ENCODE results near the gene FOXP1. TPM values are rescaled to one million over a fixed set of nuclear protein-coding genes. Genes with fewer than 3 reads are reported as not detected.

Gene FOXP1
- total and polyA plus RNA-seq, 2 of the 13 experiments (the other 11 are each of a cell fraction or from before 2014, with no cell fraction given) = 40.4 to 59.0 TPM

- no peak for TF ChIP-seq ZNF615 (CRISPR knock-in tag; IDR thresholded peaks at IDR 0.05; ENCODE audit: borderline replicate concordance)
- no peak for TF ChIP-seq ZNF660 (CRISPR knock-in tag; IDR thresholded peaks at IDR 0.05; ENCODE audit: borderline replicate concordance, low read depth)
- no peak for TF ChIP-seq ZNF280B (CRISPR knock-in tag; IDR thresholded peaks at IDR 0.05; ENCODE audit: borderline replicate concordance)
- TF ChIP-seq ZNF850 (CRISPR knock-in tag; conservative IDR thresholded peaks at IDR 0.05) = no peak
- no peak for TF ChIP-seq ZFX (CRISPR knock-in tag; IDR thresholded peaks at IDR 0.05; ENCODE audit: low read depth)
- no peak for TF ChIP-seq CAMTA2 (CRISPR knock-in tag; IDR thresholded peaks at IDR 0.05; ENCODE audit: borderline replicate concordance)
- TF ChIP-seq, protein P1, sequence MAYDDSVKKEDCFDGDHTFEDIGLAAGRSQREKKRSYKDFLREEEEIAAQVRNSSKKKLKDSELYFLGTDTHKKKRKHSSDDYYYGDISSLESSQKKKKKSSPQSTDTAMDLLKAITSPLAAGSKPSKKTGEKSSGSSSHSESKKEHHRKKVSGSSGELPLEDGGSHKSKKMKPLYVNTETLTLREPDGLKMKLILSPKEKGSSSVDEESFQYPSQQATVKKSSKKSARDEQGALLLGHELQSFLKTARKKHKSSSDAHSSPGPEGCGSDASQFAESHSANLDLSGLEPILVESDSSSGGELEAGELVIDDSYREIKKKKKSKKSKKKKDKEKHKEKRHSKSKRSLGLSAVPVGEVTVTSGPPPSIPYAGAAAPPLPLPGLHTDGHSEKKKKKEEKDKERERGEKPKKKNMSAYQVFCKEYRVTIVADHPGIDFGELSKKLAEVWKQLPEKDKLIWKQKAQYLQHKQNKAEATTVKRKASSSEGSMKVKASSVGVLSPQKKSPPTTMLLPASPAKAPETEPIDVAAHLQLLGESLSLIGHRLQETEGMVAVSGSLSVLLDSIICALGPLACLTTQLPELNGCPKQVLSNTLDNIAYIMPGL (CRISPR knock-in tag; IDR thresholded peaks at IDR 0.05; ENCODE audit: borderline replicate concordance in 1 of 2, low read depth in 1 of 2) = peak in 1 of 2 experiments; percentile 44; a peak in 1 of 4 replicates
- TF ChIP-seq, protein P2, sequence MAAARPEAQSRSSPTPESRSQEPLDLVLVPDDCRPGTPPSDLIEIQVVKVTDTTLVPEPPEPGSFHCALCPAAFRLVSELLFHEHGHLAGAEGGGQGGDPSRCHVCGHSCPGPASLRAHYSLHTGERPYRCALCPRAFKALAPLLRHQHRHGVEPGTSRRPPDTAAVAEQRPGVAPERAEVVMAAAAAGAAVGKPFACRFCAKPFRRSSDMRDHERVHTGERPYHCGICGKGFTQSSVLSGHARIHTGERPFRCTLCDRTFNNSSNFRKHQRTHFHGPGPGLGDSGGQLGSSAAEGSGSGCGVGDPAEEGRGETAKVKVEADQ (CRISPR knock-in tag; IDR thresholded peaks at IDR 0.05; ENCODE audit: borderline replicate concordance) = no peak
- no peak for TF ChIP-seq ZFP62 (CRISPR knock-in tag; IDR thresholded peaks at IDR 0.05)
- no peak for TF ChIP-seq ELF1 (CRISPR knock-in tag; IDR thresholded peaks at IDR 0.05)
- TF ChIP-seq, protein P3, sequence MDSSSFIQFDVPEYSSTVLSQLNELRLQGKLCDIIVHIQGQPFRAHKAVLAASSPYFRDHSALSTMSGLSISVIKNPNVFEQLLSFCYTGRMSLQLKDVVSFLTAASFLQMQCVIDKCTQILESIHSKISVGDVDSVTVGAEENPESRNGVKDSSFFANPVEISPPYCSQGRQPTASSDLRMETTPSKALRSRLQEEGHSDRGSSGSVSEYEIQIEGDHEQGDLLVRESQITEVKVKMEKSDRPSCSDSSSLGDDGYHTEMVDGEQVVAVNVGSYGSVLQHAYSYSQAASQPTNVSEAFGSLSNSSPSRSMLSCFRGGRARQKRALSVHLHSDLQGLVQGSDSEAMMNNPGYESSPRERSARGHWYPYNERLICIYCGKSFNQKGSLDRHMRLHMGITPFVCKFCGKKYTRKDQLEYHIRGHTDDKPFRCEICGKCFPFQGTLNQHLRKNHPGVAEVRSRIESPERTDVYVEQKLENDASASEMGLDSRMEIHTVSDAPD (CRISPR knock-in tag; IDR thresholded peaks at IDR 0.05) = no peak
- no peak for TF ChIP-seq ZMYM2 (CRISPR knock-in tag; IDR thresholded peaks at IDR 0.05)
- TF ChIP-seq, protein P4, sequence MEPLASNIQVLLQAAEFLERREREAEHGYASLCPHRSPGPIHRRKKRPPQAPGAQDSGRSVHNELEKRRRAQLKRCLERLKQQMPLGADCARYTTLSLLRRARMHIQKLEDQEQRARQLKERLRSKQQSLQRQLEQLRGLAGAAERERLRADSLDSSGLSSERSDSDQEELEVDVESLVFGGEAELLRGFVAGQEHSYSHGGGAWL (CRISPR knock-in tag; IDR thresholded peaks at IDR 0.05) = no peak
- no peak for TF ChIP-seq MTF2 (CRISPR knock-in tag; IDR thresholded peaks at IDR 0.05; ENCODE audit: borderline replicate concordance)
- no peak for TF ChIP-seq ZNF205 (CRISPR knock-in tag; IDR thresholded peaks at IDR 0.05)
- TF ChIP-seq KDM3A (CRISPR knock-in tag; IDR thresholded peaks at IDR 0.05; ENCODE audit: low read depth) = no peak
- no peak for TF ChIP-seq ZBTB37 (CRISPR knock-in tag; IDR thresholded peaks at IDR 0.05)
- TF ChIP-seq PHF8 (CRISPR knock-in tag; IDR thresholded peaks at IDR 0.05) = no peak
- no peak for TF ChIP-seq ZFP36L2 (CRISPR knock-in tag; IDR thresholded peaks at IDR 0.05)
- TF ChIP-seq, protein P5, sequence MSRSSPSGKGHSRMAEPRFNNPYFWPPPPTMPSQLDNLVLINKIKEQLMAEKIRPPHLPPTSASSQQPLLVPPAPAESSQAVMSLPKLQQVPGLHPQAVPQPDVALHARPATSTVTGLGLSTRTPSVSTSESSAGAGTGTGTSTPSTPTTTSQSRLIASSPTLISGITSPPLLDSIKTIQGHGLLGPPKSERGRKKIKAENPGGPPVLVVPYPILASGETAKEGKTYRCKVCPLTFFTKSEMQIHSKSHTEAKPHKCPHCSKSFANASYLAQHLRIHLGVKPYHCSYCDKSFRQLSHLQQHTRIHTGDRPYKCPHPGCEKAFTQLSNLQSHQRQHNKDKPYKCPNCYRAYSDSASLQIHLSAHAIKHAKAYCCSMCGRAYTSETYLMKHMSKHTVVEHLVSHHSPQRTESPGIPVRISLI (CRISPR knock-in tag; IDR thresholded peaks at IDR 0.05; ENCODE audit: borderline replicate concordance) = peak; percentile 61; the same call in 1 of the 2 replicates
- no peak for TF ChIP-seq GPN1 (CRISPR knock-in tag; IDR thresholded peaks at IDR 0.05; ENCODE audit: borderline replicate concordance)
- no peak for TF ChIP-seq ZNF138 (CRISPR knock-in tag; IDR thresholded peaks at IDR 0.05; ENCODE audit: low read depth)
These were observed 523.0 kb downstream of the FOXP1 start (continued) for GRCh38 chr3:71060536-71060935.
